PC-9 (cell line): ENCODE results near the gene RADIL.

Experiments
- EZH2 ChIP-seq: fragments of 200-600 bp; sonication (generic); IDR thresholded peaks from 2 replicates; pipeline ENCODE4 v1.8.0; 2017; ENCODE audit warnings: antibody characterized with exemption, low read depth
- TF ChIP-seq, protein P1 (sequence below): fragments of 200-600 bp; sonication (generic); conservative IDR thresholded peaks from 2 replicates; pipeline ENCODE4 v1.6.1; 2017; ENCODE audit warnings: mixed run types, antibody characterized with exemption, mild to moderate bottlenecking, moderate library complexity

DNA sequence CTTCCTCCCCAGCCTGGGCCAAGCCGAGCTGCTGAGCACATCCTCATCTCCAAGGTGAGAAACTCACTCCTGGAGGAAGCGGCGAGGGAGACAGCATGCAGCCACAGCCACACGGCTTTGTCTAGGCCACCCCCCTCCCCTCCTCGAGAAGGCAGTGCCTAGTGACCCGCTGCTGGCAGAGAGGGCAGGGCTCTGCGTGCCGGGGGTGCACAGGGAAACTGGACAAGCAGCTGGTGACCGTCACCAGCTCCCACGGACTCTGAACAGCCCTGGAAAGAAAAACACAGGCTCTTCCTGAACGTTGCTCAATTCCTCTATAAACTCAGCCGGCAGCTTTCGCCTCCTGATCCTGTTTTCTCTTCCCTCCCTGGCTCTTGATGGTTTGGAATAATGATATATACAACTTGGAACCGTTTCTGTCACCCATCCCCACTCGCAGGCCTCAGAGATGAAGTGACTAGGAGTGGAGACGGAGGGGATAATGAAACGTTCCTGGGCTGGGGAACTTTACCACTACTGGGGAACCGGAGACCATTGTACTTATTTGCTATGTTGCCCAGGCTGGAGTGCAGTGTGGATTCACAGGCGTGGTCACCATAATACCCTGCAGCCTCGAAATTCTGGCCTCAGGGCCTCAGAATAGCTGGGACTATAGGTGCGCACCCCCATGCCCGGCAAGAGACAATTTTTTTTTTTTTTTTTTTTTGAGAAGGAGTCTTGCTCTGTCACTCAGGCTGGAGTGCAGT is 41.0 kb downstream of the RADIL start:
- TF ChIP-seq, protein P1, sequence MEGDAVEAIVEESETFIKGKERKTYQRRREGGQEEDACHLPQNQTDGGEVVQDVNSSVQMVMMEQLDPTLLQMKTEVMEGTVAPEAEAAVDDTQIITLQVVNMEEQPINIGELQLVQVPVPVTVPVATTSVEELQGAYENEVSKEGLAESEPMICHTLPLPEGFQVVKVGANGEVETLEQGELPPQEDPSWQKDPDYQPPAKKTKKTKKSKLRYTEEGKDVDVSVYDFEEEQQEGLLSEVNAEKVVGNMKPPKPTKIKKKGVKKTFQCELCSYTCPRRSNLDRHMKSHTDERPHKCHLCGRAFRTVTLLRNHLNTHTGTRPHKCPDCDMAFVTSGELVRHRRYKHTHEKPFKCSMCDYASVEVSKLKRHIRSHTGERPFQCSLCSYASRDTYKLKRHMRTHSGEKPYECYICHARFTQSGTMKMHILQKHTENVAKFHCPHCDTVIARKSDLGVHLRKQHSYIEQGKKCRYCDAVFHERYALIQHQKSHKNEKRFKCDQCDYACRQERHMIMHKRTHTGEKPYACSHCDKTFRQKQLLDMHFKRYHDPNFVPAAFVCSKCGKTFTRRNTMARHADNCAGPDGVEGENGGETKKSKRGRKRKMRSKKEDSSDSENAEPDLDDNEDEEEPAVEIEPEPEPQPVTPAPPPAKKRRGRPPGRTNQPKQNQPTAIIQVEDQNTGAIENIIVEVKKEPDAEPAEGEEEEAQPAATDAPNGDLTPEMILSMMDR = no peak
- no peak for TF ChIP-seq EZH2
